ENCODE measurements around the gene SCARF2. TPM values are rescaled to one million over a fixed set of nuclear protein-coding genes. Genes with fewer than 3 reads are reported as not detected.
A peak's percentile ranks its signal among the peaks of the same experiment; 100 is the strongest.

The SCARF2 gene
- total and polyA plus RNA-seq, 7 donors, result under 0.01 to 12.8 (median 6.4) TPM

GRCh38 chr22:20464912-20465758 is 27.5 kb upstream of the SCARF2 start:
- Histone ChIP-seq H3K36me3 (peaks cover 0 to 47% (median 17%) of the 10 kb centered on the region in 4 donors), H3K4me3 (no peak overlapping the region), H3K27ac (no peak overlapping the region), H3K4me1 (peaks cover 0 to 6% (median 2%) of the 10 kb centered on the region in 4 donors), H3K9me3 (no peaks in the 10 kb centered on the region), H3K27me3 (no peaks in the 10 kb centered on the region)
- intact Hi-C loops (cut with DNase I), result no loop called here
- TF ChIP-seq EP300 (IDR thresholded peaks at IDR 0.05) (no peak), POLR2AphosphoS5 (IDR thresholded peaks at IDR 0.05) (no peak), POLR2A (IDR thresholded peaks at IDR 0.05) (no peak)
- TF ChIP-seq, protein P1, sequence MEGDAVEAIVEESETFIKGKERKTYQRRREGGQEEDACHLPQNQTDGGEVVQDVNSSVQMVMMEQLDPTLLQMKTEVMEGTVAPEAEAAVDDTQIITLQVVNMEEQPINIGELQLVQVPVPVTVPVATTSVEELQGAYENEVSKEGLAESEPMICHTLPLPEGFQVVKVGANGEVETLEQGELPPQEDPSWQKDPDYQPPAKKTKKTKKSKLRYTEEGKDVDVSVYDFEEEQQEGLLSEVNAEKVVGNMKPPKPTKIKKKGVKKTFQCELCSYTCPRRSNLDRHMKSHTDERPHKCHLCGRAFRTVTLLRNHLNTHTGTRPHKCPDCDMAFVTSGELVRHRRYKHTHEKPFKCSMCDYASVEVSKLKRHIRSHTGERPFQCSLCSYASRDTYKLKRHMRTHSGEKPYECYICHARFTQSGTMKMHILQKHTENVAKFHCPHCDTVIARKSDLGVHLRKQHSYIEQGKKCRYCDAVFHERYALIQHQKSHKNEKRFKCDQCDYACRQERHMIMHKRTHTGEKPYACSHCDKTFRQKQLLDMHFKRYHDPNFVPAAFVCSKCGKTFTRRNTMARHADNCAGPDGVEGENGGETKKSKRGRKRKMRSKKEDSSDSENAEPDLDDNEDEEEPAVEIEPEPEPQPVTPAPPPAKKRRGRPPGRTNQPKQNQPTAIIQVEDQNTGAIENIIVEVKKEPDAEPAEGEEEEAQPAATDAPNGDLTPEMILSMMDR (IDR thresholded peaks at IDR 0.05), result no peak
- no peak for DNase-seq
- WGBS, 2 donors, result 95 to 96% methylated on average over 32 of the region's 32 CpGs

DNA sequence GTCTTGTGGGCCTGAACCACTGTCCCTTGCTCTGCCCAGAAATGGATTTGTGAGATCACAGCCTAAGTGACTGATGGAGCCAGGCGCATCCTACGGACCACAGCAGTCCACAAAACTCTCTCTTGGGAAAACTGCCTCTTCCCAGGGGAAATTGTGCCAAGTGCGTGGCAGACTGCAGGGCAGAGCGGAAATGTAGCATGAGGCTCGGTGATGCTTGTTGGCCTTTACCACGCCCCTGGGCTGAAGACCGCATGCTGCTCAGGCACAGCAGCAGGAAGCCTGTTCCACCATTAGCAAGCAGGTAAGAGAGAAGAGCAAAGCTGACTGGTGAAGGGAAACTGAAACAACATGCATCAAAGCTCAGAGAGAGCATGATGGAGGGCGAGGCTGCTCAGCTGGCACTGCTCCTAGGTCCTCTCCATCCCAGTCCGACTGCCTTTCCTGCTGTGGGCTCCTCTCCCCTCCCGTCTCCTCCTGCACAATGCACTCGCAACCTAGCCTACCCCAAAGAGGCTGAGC is 26.5 kb upstream of the SCARF2 start:
- 74 to 83% methylated on average over 11 of the region's 11 CpGs for WGBS, 2 donors
- H3K36me3 ChIP-seq, result peaks cover 0 to 53% (median 15%) of the 10 kb centered on the region in 4 donors
- no peaks in the 10 kb centered on the region for H3K9me3 ChIP-seq
- DNase-seq, result no peak
- H3K4me1 ChIP-seq, result peaks cover 0 to 6% (median 2%) of the 10 kb centered on the region in 4 donors
- H3K4me3 ChIP-seq, result no peak overlapping the region
- no peak for TF ChIP-seq POLR2A (IDR thresholded peaks at IDR 0.05)
- no peak for TF ChIP-seq EP300 (IDR thresholded peaks at IDR 0.05)
- TF ChIP-seq POLR2AphosphoS5 (IDR thresholded peaks at IDR 0.05), result no peak
- TF ChIP-seq, protein P1 (IDR thresholded peaks at IDR 0.05), result no peak
- intact Hi-C loops (cut with DNase I), result no loop called here
- no peak overlapping the region for H3K27ac ChIP-seq
- no peaks in the 10 kb centered on the region for H3K27me3 ChIP-seq

DNA sequence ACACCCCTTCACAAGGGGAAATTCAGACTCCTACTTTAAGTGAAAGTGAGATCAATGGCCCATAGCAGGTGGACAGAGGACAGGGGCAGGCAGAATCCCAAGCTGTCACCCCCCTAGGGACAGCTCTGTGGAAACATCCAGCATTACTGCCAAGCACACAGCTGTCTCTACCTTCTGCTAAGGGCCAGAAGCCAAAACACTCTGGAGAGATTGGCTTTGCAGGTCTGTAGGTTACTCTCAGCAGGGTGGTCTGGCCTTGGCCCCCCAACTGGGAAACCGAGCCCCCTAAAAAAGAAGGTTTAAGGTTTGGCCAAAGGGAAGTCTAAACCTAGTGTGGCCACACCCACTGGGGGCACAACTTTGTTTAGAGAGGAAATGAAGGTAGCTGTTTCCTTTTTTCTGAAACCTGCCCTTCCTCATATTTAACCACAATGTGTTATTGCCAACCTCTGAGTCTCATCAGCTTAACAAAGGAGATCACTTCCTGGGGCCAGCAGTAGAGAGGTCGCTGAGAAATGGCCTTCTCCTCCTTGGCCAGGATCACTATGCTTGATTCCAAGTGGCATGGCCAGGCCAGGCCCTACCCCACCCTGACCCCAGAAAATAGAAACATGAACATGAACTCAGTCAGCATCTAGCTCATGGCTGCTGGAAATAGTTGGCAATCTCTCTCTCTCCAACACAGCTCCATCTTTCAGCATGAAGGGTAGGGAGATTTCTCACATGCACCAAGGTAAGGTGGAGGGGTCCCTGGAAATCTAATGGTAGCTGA is 25.9 kb upstream of the SCARF2 start:
- intact Hi-C loops (cut with DNase I), result no loop called here
- peaks cover 0 to 55% (median 15%) of the 10 kb centered on the region in 4 donors for H3K36me3 ChIP-seq

DNA sequence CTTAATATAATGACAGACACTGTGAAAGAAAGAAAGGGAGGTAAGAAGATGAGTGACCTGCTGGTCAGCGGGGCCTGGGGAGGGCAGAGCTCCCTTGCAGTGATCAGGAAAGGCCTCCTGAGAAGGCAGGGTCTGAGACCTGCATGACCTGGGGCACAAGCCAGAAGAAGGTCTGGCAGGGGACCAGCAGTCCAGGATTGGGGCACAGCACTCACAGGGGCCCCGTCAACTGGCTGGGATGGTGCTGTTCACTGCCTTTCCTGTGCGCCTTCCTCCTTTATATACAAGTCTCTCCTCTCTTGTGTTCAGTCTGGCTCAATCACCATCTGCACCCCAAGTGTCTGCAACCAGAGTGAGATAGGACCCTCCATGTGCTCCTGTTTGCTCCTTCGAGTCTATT is 22.2 kb upstream of the SCARF2 start:
- intact Hi-C loops (cut with DNase I), result no loop called here
- H3K27ac ChIP-seq, result no peak overlapping the region
- peaks cover 0 to 6% (median 2%) of the 10 kb centered on the region in 4 donors for H3K4me1 ChIP-seq
- TF ChIP-seq POLR2A (IDR thresholded peaks at IDR 0.05) (no peak), POLR2AphosphoS5 (IDR thresholded peaks at IDR 0.05) (no peak), EP300 (IDR thresholded peaks at IDR 0.05) (no peak)
- TF ChIP-seq, protein P1 (IDR thresholded peaks at IDR 0.05), result no peak
- no peaks in the 10 kb centered on the region for H3K9me3 ChIP-seq
- DNase-seq, result no peak
- H3K27me3 ChIP-seq, result no peaks in the 10 kb centered on the region
- 94 to 96% methylated on average over 4 of the region's 4 CpGs for WGBS, 2 donors
- H3K36me3 ChIP-seq, result peaks cover 0 to 70% (median 12%) of the 10 kb centered on the region in 4 donors
- no peak overlapping the region for H3K4me3 ChIP-seq

More for the DNA sequence above, 25.9 kb upstream of the SCARF2 start:
- Histone ChIP-seq H3K27ac (peak overlapping the region in 1 of 4 donors; percentile 11), H3K4me1 (peaks cover 0 to 6% (median 2%) of the 10 kb centered on the region in 4 donors), H3K9me3 (no peaks in the 10 kb centered on the region), H3K4me3 (no peak overlapping the region), H3K27me3 (no peaks in the 10 kb centered on the region)
- no peak for DNase-seq
- TF ChIP-seq POLR2A (IDR thresholded peaks at IDR 0.05) (no peak), POLR2AphosphoS5 (IDR thresholded peaks at IDR 0.05) (no peak), EP300 (IDR thresholded peaks at IDR 0.05) (no peak)
- TF ChIP-seq, protein P1 (IDR thresholded peaks at IDR 0.05), result no peak
- 39 to 80% methylated on average over 2 of the region's 2 CpGs for WGBS, 2 donors
